Smooth muscle cell (in vitro differentiated cells): Measurements from ENCODE around the gene POMT1. TPM values are rescaled to one million over a fixed set of nuclear protein-coding genes. Genes with fewer than 3 reads are reported as not detected.

Experiments used
- DNase-seq: peaks from one replicate; lab custom pipeline; 2025; ENCODE audit not compliant: unreplicated experiment; lab: John Stamatoyannopoulos, UW
- H2AFZ ChIP-seq: fragments of 200-600 bp; sonication (generic); 2 replicates; pipeline ENCODE4 v1.6.0; 2016; ENCODE audit warnings: antibody characterized with exemption, low read depth, mild to moderate bottlenecking
- H3F3A ChIP-seq: fragments of 200-600 bp; sonication (generic); 2 replicates; pipeline ENCODE4 v1.6.0; 2017; ENCODE audit warnings: antibody characterized with exemption, low read depth
- H3K27ac ChIP-seq: fragments of 200-600 bp; sonication (generic); 2 replicates; pipeline ENCODE4 v1.5.1; 2016; ENCODE audit warnings: low read depth, mild to moderate bottlenecking
- H3K27me3 ChIP-seq: fragments of 200-600 bp; sonication (generic); 2 replicates; pipeline ENCODE4 v1.6.1; 2016; ENCODE audit warnings: low read depth, mild to moderate bottlenecking
- H3K36me3 ChIP-seq: fragments of 200-600 bp; sonication (generic); 2 replicates; pipeline ENCODE4 v1.5.1; 2016; ENCODE audit warnings: low read depth
- H3K4me1 ChIP-seq: fragments of 200-600 bp; sonication (generic); 2 replicates; pipeline ENCODE4 v1.5.1; 2016; ENCODE audit warnings: low read depth
- H3K4me2 ChIP-seq: fragments of 200-600 bp; sonication (generic); 2 replicates; pipeline ENCODE4 v1.6.0; 2016; ENCODE audit warnings: mild to moderate bottlenecking
- H3K4me3 ChIP-seq: fragments of 200-600 bp; sonication (generic); 2 replicates; pipeline ENCODE4 v1.5.1; 2016; ENCODE audit warnings: mild to moderate bottlenecking
- H3K79me2 ChIP-seq: fragments of 200-600 bp; sonication (generic); 2 replicates; pipeline ENCODE4 v1.6.0; 2016; ENCODE audit warnings: low read depth, mild to moderate bottlenecking
- H3K9ac ChIP-seq: fragments of 200-600 bp; sonication (generic); 2 replicates; pipeline ENCODE4 v1.6.0; 2016; ENCODE audit warnings: low read depth
- H3K9me3 ChIP-seq: fragments of 200-600 bp; sonication (generic); replicated peaks from 2 replicates; pipeline ENCODE4 v1.5.1; 2016; ENCODE audit warnings: low read depth
- H4K20me1 ChIP-seq: fragments of 200-600 bp; sonication (generic); 2 replicates; pipeline ENCODE4 v1.6.0; 2016; ENCODE audit warnings: low read depth
- WGBS: methylation state at CpG from one replicate; pipeline ENCODE4 v1.1.7; 2016; ENCODE audit warnings: low lambda C conversion rate; 5-methylcytosine and 5-hydroxymethylcytosine counted together
- polyA plus RNA-seq: library from polyadenylated mRNA; unstranded; fragments of >200 nt; fragmentation: Nextera tagmentation; extraction: Ambion mirVana; gene quantifications from 2 replicates; pipeline ENCODE4 v1.2.1, GENCODE V29; 2016
- total RNA-seq: library from RNA; depleted of rRNA; stranded (reverse); fragments of >200 nt; gene quantifications from 2 replicates; pipeline ENCODE4 v1.2.3, GENCODE V29; 2014
- TF ChIP-seq, protein P1 (sequence below): fragments of 200-600 bp; sonication (generic); IDR thresholded peaks from 2 replicates; pipeline ENCODE4 v1.5.1; 2017; ENCODE audit warnings: borderline replicate concordance, mild to moderate bottlenecking, antibody characterized with exemption; ENCODE audit not compliant: insufficient read depth, poor library complexity, severe bottlenecking

Gene POMT1
- total and polyA plus RNA-seq, 2 experiments from 2014 or later = 11.8 to 15.2 TPM

DNA sequence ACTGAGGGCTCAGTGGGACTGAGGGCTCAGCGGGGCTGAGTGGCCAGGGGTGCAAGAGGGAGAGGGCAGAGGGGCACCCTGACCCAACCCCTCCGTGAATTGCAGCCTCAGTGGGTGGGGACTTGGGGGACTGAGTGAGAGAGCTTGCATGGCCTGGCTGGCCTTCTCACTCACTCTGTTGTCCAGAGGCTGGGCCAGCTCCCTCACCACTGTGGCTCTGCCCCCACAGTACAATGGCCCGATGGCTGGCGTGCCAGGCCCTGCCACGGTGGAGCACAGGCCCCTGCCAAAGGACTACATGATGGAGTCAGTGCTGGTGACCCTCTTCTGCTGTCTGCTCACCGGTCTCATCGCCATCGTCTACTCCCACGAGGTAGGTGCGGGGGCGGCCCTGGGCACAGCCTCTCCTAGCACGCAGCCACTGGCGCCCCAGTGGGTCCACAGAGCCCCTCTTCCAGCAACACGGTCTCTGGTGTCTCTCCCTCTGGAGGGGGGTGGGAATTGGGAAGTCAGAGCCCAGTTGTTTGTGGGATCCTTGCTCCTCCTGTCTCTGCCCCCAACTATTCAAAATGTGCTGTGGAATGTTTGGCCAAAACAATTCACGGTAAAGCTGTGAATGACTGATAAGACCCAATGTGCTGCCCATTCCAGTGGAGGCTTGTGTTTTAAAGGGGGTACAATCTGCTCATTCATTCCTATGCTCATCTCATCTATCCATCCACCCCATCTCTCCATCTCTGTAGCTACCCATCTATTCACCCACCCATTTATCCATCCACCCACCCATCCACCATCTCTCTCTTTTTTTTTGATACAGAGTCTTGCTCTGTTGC is 53.3 kb downstream of the POMT1 start:
- DNase-seq = no peak
- Histone ChIP-seq H3K9ac (no peak overlapping the region), H3K4me1 (no peaks in the 10 kb centered on the region), H3F3A (no peaks in the 10 kb centered on the region), H3K4me2 (no peak overlapping the region), H3K36me3 (no peaks in the 10 kb centered on the region), H3K79me2 (no peaks in the 10 kb centered on the region), H3K27me3 (peaks cover 32% of the 10 kb centered on the region), H4K20me1 (no peaks in the 10 kb centered on the region), H3K4me3 (no peak overlapping the region), H3K27ac (no peak overlapping the region), H2AFZ (no peak overlapping the region), H3K9me3 (no peaks in the 10 kb centered on the region)
- TF ChIP-seq, protein P1, sequence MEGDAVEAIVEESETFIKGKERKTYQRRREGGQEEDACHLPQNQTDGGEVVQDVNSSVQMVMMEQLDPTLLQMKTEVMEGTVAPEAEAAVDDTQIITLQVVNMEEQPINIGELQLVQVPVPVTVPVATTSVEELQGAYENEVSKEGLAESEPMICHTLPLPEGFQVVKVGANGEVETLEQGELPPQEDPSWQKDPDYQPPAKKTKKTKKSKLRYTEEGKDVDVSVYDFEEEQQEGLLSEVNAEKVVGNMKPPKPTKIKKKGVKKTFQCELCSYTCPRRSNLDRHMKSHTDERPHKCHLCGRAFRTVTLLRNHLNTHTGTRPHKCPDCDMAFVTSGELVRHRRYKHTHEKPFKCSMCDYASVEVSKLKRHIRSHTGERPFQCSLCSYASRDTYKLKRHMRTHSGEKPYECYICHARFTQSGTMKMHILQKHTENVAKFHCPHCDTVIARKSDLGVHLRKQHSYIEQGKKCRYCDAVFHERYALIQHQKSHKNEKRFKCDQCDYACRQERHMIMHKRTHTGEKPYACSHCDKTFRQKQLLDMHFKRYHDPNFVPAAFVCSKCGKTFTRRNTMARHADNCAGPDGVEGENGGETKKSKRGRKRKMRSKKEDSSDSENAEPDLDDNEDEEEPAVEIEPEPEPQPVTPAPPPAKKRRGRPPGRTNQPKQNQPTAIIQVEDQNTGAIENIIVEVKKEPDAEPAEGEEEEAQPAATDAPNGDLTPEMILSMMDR = no peak
- WGBS = 94% methylated on average over 15 of the region's 15 CpGs

DNA sequence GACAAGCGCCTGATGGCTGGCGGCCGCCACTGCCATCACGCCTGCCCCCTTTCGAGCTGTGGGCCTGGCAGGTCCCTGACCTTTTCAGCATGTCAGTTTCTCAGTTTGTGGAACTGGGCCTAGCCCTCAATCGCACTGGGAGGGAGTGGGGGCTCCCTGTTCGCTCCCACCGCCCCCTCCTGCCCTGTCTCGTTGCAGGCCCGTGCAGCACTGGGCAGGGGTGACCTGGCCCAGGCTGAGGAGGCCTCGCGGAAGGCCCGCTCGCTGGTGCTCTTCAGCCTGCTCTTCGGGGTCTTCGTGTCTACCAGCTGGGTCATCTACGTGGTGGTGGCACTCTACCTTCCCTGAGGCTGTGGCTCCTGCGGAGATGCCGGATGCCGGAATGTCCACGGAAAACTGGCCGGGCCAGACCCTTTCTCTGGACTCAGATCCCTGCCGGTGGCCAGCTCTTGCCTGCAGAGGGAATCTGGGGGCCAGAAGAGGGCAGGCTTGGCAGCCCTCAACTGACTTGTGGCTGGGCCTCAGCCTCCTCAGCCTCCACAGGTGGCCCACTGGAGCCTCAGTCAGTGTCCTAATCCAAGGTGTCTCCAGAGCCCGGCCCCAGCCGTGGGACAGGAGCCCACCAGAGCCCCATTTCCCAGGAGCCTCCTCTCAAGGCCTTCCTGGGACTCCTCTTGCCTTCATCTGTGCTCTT is 55.3 kb downstream of the POMT1 start:
- H3K9me3 ChIP-seq = no peaks in the 10 kb centered on the region
- no peak overlapping the region for H3K9ac ChIP-seq
- H3K27ac ChIP-seq = no peak overlapping the region
- no peak for DNase-seq
- TF ChIP-seq, protein P1 = no peak
- H3K4me3 ChIP-seq = no peak overlapping the region
- H3K27me3 ChIP-seq = peaks cover 31% of the 10 kb centered on the region
- WGBS = 86% methylated on average over 20 of the region's 25 CpGs
- H3K36me3 ChIP-seq = no peaks in the 10 kb centered on the region
- H3K4me1 ChIP-seq = no peaks in the 10 kb centered on the region
- H2AFZ ChIP-seq = no peak overlapping the region
- no peaks in the 10 kb centered on the region for H4K20me1 ChIP-seq
- H3F3A ChIP-seq = no peaks in the 10 kb centered on the region
- H3K4me2 ChIP-seq = no peak overlapping the region
- no peaks in the 10 kb centered on the region for H3K79me2 ChIP-seq

DNA sequence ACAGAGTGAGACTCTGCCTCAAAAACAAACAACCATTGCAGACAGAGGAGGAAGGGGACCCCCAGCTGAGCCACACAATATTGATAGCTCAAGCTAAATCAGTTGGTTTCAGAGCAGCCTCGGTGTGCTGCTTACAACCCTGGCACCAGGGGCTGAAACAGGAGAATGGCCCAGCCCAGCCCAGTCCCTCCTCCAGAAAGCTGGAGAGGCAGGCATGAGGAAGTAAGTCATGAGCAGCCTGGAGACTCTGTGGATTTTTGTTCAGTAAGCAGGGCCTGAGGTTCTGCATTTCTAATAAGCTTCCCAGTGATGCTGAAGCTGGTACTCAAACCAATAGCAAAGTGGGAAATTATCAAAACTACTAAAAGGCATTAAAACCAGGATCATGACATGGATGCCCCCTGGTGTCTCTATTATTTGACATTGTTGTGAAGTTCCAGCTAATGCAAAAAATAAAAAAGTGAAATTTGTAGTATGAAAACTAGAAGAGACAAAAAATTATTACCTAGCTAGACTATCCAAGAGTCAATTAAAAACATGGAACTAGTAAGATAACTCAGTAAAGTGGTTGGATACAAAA is 56.8 kb downstream of the POMT1 start:
- Histone ChIP-seq H3K4me2 (no peak overlapping the region), H3K4me1 (no peaks in the 10 kb centered on the region), H2AFZ (no peak overlapping the region), H3K9me3 (no peaks in the 10 kb centered on the region), H4K20me1 (no peaks in the 10 kb centered on the region), H3K27ac (no peak overlapping the region), H3K79me2 (no peaks in the 10 kb centered on the region), H3K27me3 (peaks cover 16% of the 10 kb centered on the region), H3K36me3 (no peaks in the 10 kb centered on the region), H3F3A (no peaks in the 10 kb centered on the region), H3K9ac (no peak overlapping the region), H3K4me3 (no peak overlapping the region)
- TF ChIP-seq, protein P1 = no peak
- no peak for DNase-seq
- WGBS = 89% methylated on average over 1 of the region's 1 CpG
